ENCODE results near the gene NOP16. TPM values are rescaled to one million over a fixed set of nuclear protein-coding genes. Genes with fewer than 3 reads are reported as not detected.

NOP16 gene
- total RNA-seq, 1 experiment from 2014 or later = 134 TPM

- Mint-ChIP-seq H3K27ac (ENCODE audit: low read depth, unreplicated experiment) (peak overlapping the region; percentile 77), H3K4me3 (ENCODE audit: unreplicated experiment) (no peak overlapping the region), H3K36me3 (ENCODE audit: insufficient read depth, unreplicated experiment) (peaks cover 4% of the 10 kb centered on the region), H3K9me3 (ENCODE audit: unreplicated experiment) (peaks cover 7% of the 10 kb centered on the region), H3K27me3 (ENCODE audit: insufficient read depth, unreplicated experiment) (no peaks in the 10 kb centered on the region), H3K4me1 (ENCODE audit: insufficient read depth, unreplicated experiment) (peaks cover 30% of the 10 kb centered on the region)
- no TSS peak for BruUV-seq (replicated peaks)
- ChIA-PET POLR2A (interaction anchor here (0.8 to 4.8 kb wide), 13 partner anchors 11 to 229 kb away, joined by 3 to 134 read pairs (median 14); partner anchors contain the start of genes FAF2, RNF44 and TSPAN17), CTCF (interaction anchor here (0.6 to 6.3 kb wide), 20 partner anchors 8 to 242 kb away, joined by 3 to 83 read pairs (median 4); partner anchors contain the start of genes FAF2 and RNF44)
- no peak for TF ChIP-seq CTCF (IDR thresholded peaks at IDR 0.05; ENCODE audit: unreplicated experiment)
- DNase-seq (ENCODE audit: unreplicated experiment) = peak; percentile 72
- intact Hi-C loops (cut with micrococcal nuclease) = loop anchor here (5.0 kb wide), 1 partner anchor 139 kb away; no protein-coding TSS in a partner anchor
Observed at GRCh38 chr5:176418251-176418650, 29.9 kb upstream of the NOP16 start.

- Mint-ChIP-seq H3K4me1 (ENCODE audit: insufficient read depth, unreplicated experiment) (peaks cover 43% of the 10 kb centered on the region), H3K4me3 (ENCODE audit: unreplicated experiment) (peak overlapping the region; percentile 83), H3K27me3 (ENCODE audit: insufficient read depth, unreplicated experiment) (no peaks in the 10 kb centered on the region), H3K9me3 (ENCODE audit: unreplicated experiment) (peaks cover 7% of the 10 kb centered on the region), H3K36me3 (ENCODE audit: insufficient read depth, unreplicated experiment) (peaks cover 10% of the 10 kb centered on the region), H3K27ac (ENCODE audit: low read depth, unreplicated experiment) (no peak overlapping the region)
- ChIA-PET CTCF (interaction anchor here (0.6 to 6.3 kb wide), 33 partner anchors 9 to 188 kb away, joined by 3 to 83 read pairs (median 4); partner anchors contain the start of genes FAF2 and RNF44), POLR2A (interaction anchor here (0.6 to 11.3 kb wide), 26 partner anchors 17 to 241 kb away, joined by 3 to 134 read pairs (median 4); partner anchors contain the start of genes FAF2, HIGD2A, KIAA1191 and NOP16)
- TF ChIP-seq CTCF (IDR thresholded peaks at IDR 0.05; ENCODE audit: unreplicated experiment) = no peak
- BruUV-seq (replicated peaks) = no TSS peak
- intact Hi-C loops (cut with micrococcal nuclease) = loop anchor here (1.0 to 5.0 kb wide), 7 partner anchors 31 to 230 kb away; partner anchors contain the start of genes FAF2, RNF44 and TSPAN17
- DNase-seq (ENCODE audit: unreplicated experiment) = no peak
Observed at GRCh38 chr5:176416965-176417364, 28.6 kb upstream of the NOP16 start.

GRCh38 chr5:176415952-176416924 is 27.8 kb upstream of the NOP16 start, which contains the start of gene CLTB:
CLTB (minus strand) TSS chr5:176416539; CDS start chr5:176416363, 176 bp downstream.
- ChIA-PET CTCF (interaction anchor here (0.6 to 6.3 kb wide), 43 partner anchors 10 to 558 kb away, joined by 3 to 83 read pairs (median 4); partner anchors contain the start of genes FAF2, HIGD2A, NOP16 and RNF44), POLR2A (interaction anchor here (0.6 to 11.3 kb wide), 35 partner anchors 16 to 606 kb away, joined by 3 to 134 read pairs (median 4); partner anchors contain the start of genes FAF2, HIGD2A, KIAA1191 and NOP16)
- peak; percentile 91 for DNase-seq (ENCODE audit: unreplicated experiment)
- H3K4me1 Mint-ChIP-seq (ENCODE audit: insufficient read depth, unreplicated experiment) = peaks cover 51% of the 10 kb centered on the region
- TF ChIP-seq CTCF (IDR thresholded peaks at IDR 0.05; ENCODE audit: unreplicated experiment) = peak; percentile 90
- peaks cover 7% of the 10 kb centered on the region for H3K9me3 Mint-ChIP-seq (ENCODE audit: unreplicated experiment)
- peak within 1 kb of the TSS; percentile 83 for H3K4me3 Mint-ChIP-seq (ENCODE audit: unreplicated experiment)
- H3K27ac Mint-ChIP-seq (ENCODE audit: low read depth, unreplicated experiment) = peak within 1 kb of the TSS; percentile 73
- peaks cover 10% of the 10 kb centered on the region for H3K36me3 Mint-ChIP-seq (ENCODE audit: insufficient read depth, unreplicated experiment)
- no peaks in the 10 kb centered on the region for H3K27me3 Mint-ChIP-seq (ENCODE audit: insufficient read depth, unreplicated experiment)
- BruUV-seq (replicated peaks) = no TSS peak
- intact Hi-C loops (cut with micrococcal nuclease) = loop anchor here (1.0 to 5.0 kb wide), 7 partner anchors 32 to 162 kb away; partner anchors contain the start of genes FAF2, KIAA1191 and RNF44

Data from MCF 10A (cell line).